ENCODE results near the gene POC5.
"Not testable (repeated sequence)": the region's sequence is repeated elsewhere in the genome, so short reads cannot be mapped to it uniquely, and the experiment has no call there.

POC5 gene

DNA sequence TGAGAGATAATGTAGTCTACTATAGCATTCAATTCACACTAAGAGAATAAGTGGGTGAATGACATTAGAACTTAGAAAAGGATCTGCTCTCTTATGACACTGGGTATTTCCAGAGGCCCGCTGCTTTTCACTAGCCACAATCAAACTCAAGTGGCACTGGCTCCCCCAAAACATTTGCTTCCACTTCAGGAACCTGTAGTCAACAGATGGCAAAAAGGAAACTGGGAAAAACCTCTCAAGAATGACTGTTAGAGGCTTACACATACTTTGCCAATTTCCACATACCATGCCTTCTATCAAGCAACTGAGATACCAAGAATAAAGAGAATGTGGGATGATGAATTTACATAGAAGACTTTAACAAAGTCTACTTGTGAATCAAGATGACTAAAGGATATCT lies 11.2 kb downstream of the POC5 start:
- no peak for DNase-seq (ENCODE audit: low read depth in 3 of 3)

DNA sequence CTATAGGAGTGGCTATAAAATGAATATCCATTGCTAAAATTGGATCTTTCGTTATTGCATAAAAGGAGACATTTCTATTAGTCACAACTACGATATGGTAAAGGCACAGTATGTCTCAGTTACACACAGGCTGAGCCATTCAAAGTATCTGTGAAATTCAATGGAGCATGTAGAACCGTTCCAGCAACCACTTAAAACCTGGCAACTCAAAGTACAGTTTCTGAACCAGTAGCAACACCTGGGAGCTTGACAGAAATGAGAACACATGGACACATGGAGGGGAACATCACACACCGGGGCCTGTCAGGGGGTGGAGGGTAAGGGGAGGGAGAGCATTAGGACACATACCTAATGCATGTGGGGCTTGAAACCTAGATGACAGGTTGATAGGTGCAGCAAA lies 15.4 kb downstream of the POC5 start:
- DNase-seq (ENCODE audit: low read depth in 3 of 3) = no peak

DNA sequence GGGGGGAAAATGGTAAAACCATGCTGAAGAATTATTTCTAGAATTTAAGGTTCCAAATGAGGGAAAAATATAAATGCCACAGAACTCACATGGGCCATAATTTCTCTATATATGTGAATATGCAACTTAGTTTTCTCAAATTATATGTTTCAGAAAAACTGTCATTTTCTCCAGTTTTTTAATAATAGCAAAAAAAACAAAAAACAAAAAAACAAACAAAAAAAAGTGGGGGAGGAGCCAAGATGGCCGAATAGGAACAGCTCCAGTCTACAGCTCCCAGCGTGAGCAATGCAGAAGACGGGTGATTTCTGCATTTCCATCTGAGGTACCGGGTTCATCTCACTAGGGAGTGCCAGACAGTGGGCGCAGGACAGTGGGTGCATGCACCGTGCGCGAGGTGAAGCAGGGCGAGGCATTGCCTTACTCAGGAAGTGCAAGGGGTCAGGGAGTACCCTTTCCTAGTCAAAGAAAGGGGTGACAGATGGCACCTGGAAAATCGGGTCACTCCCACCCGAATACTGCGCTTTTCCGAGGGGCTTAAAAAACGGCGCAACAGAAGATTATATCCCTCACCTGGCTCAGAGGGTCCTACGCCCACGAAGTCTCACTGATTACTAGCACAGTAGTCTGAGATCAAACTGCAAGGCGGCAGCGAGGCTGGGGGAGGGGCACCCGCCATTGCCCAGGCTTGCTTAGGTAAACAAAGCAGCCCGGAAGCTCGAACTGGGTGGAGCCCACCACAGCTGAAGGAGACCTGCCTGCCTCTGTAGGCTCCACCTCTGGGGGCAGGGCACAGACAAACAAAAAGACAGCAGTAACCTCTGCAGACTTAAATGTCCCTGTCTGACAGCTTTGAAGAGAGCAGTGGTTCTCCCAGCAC lies 21.5 kb downstream of the POC5 start:
- not testable (repeated sequence) for DNase-seq (ENCODE audit: low read depth in 3 of 3)

DNA sequence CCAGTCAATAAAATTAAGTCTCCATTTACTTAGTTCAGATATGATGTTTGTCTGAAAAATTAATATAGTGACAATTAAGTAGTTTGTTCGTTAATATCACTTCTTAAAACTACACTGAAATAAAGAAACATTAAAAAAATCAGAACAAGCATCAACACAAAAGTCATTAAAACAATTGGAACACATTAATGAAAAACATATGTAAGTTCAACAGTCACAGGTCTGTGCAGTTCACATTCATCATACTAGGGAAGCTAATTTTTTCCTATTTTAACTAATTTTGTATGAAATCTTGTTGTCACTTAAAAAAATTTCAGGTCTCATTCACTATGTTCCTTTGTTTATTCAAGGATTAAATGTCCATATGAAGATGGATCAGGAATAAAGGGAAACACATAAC lies 22.5 kb downstream of the POC5 start:
- no peak for DNase-seq (ENCODE audit: low read depth in 3 of 3)

DNA sequence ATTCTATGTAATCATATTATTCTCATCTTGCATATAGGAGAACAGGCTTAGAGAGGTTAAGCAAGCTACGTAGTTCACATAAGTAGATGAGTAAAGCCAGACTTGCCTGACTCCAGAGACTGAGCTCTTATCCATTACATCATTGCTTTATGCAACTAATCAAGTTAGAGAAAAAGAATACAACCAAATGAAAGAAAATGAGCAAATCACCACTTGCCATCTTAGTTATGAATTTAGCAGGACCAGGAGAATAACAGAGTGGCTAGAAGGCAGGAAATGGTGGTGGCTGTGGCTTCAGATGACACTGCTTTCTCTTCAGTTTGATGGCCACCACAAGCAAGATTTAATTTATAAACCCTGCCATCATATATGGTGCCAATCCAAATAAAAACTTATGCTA lies 26.6 kb downstream of the POC5 start:
- no peak for DNase-seq (ENCODE audit: low read depth in 3 of 3)

DNA sequence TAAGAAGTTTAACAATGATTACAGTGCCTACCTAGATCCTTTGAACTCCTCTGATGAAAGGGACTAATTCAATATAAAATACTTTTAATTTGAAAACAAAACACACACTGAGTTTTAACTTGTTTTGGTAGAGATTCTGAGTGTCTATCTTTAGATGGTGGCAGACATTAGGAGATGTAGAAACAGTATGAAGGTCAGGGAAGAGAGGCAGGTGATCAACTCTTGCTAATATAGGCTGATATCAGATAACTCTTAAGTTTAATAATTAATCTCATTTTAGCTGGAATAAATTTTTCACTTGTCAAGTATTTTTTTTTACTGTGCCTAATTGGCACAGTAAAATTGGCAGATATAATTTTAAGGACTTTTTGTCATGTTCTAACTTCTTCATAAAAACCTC lies 30.8 kb downstream of the POC5 start:
- no peak for DNase-seq (ENCODE audit: low read depth in 3 of 3)

DNA sequence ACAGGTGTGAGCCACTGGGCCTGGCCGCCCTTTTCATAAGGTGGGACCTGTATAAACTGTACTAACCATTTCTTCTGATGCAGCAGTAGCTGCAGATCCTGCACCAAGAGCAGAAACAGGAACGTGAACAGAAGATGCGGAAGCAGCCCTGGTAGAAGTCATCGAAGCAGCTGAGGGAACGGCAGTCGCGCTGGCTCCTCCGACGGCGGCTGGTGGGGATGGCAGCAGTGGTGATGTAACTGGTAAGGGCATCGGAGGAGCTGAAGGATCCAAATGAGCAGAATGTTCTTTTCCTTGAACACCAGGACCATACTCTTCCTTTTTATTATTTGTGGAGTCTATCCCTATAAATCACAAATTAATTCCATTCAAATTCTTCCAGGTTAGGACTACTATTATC lies 32.1 kb downstream of the POC5 start:
- no peak for DNase-seq (ENCODE audit: low read depth in 3 of 3)

DNA sequence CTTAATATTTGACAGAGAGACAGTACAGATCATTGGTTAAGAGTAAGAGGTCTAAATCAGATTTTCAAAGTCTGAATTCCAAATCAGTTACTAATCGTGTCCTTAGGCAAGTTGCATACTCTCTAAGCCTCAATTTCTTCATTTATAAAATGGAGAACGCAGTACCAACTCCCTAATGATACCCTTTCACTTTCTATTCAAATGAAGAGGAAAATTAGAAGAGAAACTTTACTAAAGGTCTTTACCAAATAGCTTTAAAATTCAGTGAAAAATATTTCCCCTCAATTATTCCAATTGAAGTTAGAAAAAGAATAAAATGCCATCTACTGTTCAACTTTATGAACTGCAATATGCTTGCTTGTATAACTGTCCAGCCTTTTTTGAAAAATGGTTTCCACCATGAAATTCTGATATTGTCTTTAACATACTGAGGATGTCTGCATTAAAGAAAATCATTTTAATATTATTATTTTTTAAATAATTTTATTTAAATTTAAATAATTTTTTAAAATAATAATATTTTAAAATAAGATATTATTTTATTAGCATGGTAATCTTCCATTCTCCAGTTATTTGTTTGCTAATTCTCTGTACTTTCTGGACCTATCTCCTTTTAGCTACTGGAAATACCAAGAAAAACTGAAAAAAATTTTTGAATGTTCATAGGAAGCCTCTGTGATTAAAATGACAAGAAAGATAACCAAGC lies 36.0 kb downstream of the POC5 start:
- no peak for DNase-seq (ENCODE audit: low read depth in 3 of 3)

DNA sequence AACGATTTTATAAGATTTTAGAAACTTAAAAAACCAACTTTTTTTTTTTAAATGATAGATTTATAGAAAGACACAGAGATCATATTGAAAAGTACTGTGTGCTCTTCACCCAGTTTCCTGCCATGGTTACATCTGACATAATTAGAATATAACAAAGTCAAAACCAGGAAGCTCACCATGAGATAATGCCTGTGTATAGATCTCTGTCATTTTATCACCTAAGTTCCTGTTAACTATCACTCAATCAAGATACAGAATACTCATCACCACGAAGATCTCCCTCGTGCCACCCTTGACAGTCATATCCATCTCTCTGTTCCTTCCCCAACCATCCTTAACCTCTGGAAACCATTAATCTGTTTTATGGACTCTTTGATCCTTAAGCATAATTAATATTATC lies 39.1 kb downstream of the POC5 start:
- DNase-seq (ENCODE audit: low read depth in 3 of 3) = no peak

DNA sequence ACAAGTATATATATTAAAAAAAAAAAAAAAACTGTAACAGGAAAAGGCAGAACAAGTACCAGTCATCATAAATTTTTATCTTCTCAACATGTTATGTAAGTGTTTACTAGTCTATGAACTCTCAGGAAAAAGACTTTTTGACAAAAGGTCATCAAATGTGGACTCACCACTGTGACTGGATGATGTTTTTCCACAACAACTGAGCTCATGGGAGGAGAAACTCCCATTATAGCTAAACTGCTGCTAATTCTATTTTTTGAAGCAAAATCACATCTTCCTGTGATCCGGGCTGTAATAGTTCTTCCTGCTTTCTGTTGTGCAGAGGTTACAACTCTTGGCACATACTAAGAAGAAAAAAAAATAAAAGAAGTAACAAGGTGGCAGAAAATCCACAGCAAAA lies 39.6 kb downstream of the POC5 start:
- no peak for DNase-seq (ENCODE audit: low read depth in 3 of 3)

DNA sequence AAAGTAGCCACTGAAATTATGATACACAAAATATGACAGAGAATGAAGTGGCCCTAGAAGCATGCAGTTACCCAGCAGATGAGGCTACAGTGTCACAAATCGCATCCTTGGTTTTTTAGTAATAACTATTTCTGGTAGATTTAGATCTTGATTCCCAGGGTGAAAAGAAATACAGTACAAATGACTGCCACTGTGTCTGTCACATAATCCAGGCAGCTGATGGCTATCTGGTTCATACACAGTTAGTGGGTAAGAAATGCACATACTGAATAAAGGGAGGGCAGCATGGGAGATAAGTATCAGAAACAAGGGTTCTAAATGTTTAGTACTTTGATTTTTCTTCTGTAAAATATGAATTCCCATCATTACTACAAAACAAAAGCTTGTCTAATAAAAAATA lies 41.5 kb downstream of the POC5 start:
- DNase-seq (ENCODE audit: low read depth in 3 of 3) = no peak

DNA sequence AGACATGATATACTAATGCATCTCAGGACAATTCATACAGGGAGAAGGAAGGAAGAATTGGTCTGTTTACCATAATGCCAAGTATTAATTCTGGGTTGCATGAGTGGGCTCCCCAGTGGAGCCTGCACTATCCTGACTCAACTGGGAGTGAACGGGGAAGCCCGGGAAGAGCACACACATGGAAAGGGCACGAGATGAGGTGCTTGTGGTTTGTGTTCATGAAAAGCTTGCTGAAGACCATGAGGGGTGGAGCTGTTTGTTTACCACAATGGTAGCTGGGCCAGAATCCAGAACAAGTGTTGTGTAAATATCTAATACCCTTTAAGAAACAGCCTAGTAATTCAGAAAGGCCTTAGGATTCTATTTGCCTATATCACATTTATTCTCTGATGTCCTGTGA lies 44.6 kb downstream of the POC5 start:
- no peak for DNase-seq (ENCODE audit: low read depth in 3 of 3)

DNA sequence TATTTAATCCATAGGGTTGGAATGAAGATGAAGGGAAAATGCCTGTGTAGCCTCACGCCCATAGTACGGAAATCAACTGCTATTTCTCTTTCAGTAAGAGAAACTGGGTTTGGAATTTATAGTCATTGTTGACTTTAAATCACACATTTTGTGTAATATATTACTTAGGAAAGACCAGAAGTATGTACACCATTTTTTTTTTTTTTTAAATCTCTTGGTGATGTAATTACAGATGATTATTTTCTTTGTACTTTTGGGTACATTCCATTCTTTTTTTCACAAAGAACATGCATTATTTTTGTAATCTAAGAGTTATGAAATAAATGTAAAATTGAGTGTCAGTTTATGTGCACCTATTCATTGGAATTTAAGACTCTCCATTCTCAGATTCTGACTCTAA lies 45.7 kb downstream of the POC5 start:
- DNase-seq (ENCODE audit: low read depth in 3 of 3) = no peak

DNA sequence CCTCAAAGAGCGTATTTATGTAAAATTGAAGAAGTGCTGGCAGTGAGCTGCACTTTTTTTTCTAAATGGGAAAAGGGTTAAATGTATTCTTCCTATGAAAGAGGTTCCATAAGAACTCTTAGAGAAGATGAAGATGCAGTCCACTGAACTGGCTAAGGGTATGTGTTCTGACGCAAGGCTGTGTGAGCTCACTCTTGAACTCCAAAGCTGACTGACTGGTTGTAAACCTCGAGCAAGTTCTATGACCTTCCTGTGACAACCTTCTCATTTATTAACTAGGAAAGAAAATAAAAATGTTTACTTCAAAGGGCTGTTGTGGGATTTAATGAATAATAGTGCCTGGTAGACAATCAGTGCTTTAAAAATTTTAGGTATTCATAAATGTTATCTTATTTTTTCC lies 46.7 kb downstream of the POC5 start:
- DNase-seq (ENCODE audit: low read depth in 3 of 3) = no peak

DNA sequence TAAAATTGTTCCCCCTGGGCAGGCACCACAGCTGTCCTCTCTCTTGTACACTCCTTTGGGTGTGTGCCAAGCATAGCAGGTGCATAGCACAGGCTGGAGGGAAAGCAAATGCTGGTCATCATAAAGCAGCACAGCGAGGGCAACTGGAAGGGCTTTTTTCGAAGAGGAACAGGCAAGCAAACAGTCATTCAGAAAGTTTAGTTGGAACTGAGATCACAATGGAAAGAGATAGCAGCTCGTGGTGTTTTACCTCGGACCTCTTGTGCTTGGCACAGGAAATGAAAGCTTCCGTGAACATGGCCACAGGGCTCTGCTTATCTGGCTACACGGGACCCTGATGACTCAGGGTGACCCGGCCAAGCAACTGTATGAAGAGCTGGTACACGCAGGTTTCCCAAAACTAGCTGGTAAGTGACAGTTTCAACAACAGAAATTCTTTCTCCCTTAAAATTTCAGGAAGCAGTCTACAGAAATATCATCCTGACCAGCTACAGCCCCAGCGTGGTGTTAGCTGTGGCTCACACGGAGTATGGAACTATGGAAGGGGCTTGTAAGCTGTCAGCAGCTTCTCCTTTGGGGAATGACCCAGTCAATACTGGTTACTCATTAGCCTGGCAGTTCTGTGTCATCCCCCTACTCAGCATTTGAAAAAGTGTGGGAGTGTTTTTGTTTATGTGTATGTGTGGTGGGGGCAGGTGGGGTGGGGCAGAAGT lies 48.1 kb downstream of the POC5 start:
- DNase-seq (ENCODE audit: low read depth in 3 of 3) = peak in 2 of 3 experiments; percentile 2 to 7

DNA sequence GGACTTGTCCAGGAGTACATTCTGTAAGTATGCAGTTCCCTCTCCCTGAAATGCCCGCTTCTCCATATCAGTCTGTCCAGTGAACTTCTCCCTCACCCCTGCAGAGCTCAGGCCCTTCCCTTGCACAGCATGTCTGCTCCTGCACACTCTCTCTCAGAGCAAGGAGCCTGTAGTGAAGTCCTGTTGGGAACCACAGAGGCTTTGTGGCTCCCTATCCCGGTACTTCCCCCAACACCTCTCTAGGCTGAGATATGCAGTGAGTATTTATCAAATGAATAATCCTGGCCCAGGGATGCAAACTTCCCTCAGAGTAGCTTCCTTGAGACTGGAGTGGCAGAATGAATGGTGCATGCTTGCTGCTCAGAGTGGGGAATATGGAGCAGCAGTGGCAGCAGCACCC lies 48.8 kb downstream of the POC5 start:
- no peak for DNase-seq (ENCODE audit: low read depth in 3 of 3)

DNA sequence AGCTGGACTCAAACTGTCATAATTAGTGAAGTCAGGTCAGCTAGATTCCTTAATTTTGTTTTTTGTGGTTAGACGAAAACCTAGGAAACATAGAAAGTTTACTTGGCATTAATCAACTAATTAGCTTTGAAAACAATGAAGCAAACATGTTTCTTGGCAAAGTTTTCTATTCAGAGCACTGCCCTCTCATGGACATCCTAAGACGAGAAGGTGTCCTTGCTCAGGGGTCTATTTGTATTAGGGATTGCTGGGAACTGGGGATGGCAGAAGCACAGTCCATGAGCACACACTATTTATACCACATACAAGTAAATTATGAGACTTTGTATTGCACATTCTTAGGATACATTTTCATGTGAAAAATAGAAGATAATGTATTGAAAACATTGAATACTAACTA lies 49.7 kb downstream of the POC5 start:
- DNase-seq (ENCODE audit: low read depth in 3 of 3) = no peak

DNA sequence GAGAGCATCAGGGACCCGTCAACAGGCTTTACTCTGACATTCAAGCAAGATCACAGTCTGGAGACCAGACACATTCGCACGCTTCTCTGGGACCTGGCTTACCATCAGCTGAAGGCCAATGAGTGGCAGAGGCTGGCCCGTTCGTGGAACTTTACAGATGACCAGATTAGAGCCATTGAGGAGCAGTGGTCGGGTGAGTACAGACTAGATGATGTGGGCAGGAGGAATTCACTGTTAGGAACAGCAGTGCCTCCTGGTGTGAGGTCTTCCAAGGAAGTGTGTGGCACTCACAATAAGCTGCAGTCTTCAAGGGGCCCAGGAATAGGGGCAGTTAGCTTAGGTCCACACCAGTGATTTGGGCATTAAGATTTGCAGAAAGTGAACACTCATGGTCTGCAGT lies 50.4 kb downstream of the POC5 start:
- DNase-seq (ENCODE audit: low read depth in 3 of 3) = no peak

DNA sequence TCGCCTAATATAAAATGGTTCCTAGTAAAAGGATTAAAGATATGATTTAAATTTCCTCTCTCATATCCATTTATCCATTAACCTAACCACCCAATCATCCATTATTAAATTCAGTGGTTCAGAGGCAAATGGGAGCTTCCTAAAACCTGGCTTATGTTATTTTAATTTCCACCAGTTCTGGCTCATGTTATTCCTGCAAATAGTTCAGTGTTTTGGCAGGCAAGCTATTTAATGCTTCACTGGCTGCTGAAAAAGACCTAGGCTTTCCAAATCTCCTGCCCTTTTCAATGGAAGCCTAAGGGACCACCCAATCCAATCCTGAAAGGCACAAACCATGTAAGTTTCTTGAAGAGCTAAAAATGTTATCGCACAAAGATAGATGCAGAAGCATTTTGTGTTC lies 52.3 kb downstream of the POC5 start:
- DNase-seq (ENCODE audit: low read depth in 3 of 3) = no peak

DNA sequence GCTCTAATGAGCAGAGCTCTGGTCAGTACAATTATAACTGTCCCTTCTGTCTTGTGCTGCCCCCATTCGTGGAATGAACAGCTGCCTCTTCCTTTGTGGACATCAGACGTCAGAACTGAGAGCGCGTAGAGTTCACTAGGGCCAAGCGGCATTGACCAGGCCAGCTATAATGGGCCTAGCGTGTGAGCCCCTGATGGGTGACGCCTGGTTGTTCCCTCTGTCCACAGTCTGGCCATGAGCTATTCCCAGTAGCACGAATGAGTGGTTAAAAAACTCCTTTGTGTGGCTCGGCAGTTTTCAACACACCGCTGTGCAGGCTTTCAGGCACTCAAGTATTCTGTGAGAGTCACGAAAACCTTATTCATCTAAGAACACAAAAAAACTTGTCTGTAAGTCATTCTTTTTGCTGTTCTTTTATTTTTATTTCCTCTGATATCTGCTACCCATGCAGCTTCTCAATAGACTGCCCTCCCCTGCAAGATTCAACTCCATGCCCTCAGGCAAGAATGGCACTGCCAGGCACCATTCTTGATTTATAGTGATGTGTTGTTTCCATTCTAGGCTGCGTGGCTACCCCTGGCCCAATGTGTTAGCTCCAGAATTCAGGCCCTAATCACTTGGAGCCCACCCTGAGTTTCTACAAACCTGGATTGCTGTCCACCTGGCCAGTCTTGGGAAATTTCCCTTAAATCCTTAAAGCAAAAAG lies 53.5 kb downstream of the POC5 start:
- DNase-seq (ENCODE audit: low read depth in 3 of 3) = no peak

DNA sequence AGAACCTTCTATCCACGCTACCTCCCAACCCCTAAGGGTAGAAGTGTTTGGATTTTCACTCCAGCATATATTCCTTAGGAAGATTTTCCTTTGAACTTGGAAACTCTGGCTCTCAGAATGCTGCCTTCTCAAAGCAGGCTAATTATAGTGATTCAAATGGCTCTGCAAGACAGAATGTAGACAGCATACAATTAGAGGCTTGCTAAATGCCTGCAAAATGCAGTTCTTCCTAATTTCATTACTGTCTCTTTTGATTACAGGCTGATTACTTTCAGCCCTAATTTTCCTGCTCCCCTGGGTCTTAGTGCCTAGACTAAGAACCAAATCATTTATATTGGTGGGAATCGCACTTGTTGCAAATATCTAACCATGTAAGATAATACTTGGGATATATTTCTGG lies 55.2 kb downstream of the POC5 start:
- no peak for DNase-seq (ENCODE audit: low read depth in 3 of 3)

Measured in stimulated activated CD4-positive, alpha-beta T cell treated with anti-CD3 and anti-CD28 coated beads, TNF-alpha, amount 100 ng/mL, for 4 hours (primary cell).